GM19372 (cell line): Measurements from ENCODE around the gene LEMD2.

Experiments used
- ATAC-seq: cut with Tn5 transposase; IDR thresholded peaks from one replicate; pipeline ENCODE4 v1.9.1; 2021; ENCODE audit warnings: mild to moderate bottlenecking, low read depth, moderate library complexity; ENCODE audit not compliant: unreplicated experiment

Gene LEMD2

DNA sequence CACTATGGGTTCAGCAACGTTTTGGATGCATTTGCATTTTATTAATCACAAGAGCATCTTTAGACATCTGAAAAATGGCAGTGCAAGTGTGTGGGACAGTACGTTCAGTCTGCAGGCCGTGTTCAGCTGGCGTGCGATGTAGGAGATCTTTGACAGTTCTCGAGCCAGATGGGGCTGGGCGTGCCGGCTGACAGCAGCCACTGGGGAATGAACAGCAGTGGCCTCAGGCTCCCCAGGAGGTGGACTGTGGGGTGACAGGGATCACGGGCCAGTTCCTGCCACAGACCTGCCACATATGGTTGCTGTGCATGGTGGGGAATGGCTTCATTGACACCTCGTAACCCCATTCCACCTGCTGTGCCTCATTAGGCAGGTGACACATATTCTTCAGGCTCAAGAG is 31.3 kb upstream of the LEMD2 start:
- no peak for ATAC-seq

DNA sequence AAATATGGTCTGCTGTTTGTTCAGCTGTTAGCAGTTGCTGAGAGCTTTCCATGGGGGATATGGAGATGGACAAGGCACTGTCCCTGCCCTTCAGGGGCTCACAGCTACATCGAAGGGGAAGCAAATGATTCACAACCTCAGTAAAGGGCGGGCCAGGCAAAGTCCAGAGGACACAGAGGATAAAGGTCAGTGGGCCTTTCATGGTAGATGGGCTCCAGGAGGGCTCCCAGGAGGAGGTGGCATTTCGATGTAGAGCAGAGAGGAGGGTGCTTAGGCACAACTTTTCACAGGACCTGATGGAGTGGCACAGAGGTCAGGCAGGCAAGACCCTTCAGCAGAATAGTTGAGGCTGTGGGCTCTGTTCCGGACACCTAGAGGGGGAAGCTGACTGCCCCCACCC is 30.1 kb upstream of the LEMD2 start:
- ATAC-seq, result no peak

DNA sequence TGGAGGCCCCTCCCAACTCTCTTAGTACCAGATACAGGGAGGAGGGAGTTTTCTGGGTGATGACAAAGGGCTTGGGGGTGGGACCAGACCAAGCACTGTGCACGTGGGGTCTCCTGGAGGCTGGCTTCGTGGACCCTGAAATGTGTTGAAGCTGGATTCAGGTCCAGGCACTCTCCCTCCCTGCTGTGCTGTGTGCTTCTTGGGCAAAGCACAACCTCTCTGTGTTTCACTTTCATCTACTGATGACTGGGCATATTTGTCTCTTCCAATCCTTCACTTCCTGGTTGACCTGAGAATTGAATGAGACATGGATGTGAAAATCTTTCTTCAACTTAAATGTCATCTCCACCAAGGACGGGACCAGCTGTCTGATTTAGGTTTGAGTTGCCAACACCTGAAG is 29.4 kb upstream of the LEMD2 start:
- no peak for ATAC-seq

DNA sequence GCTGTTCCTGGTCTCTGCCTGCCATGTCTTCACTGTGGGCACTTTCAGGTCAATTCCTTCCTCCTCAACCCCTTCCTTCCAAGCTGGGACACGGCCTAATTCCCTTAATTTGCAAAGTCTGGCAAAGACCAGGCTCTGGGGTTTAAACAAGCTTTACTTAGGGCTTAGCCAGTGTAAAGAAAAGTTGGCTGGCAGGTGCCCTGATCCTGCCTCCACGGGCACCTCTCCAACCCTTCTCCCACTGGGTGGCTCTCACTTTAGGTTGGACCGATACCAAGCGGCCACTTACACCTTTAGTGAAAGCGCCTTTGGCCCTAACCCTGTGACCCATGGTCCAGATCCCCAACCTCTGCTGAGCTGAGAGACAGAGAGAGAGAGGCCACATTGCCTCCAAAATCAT is 28.6 kb upstream of the LEMD2 start:
- no peak for ATAC-seq

DNA sequence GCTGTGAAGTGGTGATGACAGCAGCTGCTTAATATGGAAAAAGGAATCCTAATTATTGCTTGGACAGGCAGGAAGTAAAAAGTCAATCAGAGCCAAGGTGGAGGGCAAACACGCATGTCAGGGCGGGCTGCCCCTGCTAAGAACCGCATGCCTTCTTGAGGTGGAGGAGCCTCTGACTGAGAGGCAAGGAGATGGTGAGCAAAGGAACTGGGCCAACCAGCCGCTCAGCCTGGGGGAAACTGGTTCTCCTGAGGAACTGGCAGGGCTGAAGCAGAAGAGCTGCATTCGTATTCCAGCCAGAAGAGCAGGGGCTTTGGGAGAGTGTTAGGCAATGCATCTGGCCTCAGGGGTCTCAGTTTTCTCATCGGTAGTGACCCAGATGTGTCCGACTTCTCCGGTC is 28.0 kb upstream of the LEMD2 start:
- no peak for ATAC-seq

DNA sequence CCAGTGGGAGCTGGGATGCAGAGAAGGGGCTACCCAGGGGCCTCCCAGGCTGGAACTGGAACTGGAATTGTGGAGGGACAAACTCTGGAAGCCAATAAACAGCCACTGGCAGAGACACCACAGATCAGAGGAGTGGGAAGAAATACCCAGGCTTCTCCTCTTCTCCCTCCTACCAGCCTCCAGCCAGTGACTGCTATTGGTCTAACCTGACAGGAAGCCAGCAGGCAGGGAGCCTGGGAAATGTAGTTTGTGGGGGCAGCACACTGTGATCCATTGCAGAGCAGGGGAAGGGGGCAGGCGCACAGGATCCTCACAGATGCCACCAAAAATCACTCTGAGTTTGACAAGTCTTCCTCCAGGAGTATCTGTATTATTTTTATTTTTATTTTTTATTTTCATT is 26.9 kb upstream of the LEMD2 start:
- no peak for ATAC-seq

DNA sequence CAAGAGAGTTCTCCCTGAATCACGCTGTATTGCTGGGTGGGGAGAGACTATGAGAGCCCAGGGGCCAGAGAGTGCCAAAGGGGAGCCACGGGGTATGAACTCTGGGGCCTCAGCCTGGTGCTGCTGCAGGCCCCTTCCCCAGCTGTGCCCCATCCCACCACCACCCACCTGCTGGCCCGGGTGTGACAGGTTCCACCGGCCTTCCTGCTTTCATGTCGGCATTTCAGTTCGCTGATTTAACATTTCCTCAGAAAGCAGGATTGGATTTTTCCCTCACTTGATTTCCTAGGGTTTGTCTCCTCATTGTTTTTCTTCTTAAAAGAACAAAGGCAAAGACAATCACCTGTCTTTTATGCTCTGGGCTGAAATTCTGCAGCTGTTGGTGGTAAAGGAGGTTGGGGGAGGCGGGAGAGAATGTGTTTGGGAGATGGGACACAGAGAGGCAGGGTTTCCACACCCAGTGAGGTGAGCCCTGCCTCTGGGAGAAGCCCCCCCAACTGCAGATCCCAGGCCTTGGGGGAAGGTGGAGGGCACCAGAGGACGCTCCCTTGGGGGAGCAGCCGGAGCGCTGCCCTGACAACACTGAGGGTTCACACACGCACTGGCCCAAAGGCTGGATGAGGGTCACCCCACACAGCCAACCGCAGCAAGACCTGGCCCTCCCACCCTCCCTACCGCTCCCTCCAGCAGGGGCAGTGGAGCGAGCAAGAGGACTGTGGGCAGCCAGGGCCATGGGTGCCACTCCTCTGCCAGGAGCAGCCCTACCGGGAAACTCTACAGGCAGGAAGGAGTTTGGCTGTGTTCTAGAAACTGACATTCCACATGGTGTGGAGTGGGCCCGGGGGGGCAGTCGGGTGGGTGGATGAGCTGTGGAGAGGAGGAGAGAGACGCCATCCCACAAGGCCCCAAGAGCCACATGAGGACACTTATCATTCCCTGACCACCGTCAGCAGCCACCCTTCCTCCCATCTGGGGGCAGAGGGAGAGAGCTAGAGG is 25.4 kb upstream of the LEMD2 start:
- ATAC-seq, result no peak

DNA sequence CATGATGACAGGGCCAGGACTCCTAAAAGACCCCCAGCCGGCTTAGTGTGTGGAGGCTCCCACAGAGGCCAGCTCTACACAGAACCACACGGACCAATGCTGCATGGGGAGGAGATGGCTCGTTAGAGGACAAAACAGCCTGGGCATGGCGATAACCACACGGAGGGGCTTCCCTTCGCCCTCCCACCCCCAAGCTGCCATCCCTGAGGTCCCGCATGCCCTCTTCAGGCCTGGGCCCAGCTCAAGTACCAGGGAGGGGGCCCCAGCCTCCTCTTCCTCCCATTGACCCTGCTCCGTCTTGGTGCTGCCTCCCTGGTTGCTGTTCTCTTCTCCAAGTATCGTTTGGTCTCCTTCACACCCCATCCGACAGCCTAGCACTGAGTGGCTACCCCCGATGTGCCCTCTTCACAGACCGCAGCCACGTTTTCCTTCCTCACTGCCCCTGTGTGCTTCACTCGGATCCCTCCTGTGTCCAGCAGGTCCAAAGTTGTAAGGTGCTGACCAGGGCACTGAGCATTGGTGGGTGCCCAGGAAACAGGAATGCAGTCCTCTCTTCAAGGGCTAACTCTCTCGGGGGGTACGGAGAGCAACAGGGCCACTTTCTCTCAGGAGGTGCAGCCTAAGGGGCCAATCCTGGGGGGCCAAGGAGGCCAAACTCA is 24.4 kb upstream of the LEMD2 start:
- no peak for ATAC-seq

DNA sequence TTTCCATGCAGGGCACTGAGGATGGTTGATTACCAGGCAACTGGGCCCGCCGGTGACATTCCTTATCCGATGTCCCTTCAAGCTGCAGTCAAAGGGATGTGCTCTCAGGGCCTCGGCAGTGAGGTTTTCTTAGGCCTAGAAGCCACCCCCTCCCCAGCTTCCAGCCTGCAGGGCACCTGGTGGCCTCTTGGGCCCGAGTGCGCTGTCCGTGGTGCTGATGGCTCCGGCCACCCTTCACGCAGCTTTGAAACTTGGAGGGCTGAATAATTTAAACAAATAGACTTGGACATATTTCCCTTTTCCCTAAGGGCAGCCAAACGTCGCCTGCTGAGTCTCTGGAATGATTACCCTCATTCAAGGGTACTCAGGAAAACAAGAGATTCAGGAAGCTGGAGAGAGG is 23.7 kb upstream of the LEMD2 start:
- no peak for ATAC-seq

DNA sequence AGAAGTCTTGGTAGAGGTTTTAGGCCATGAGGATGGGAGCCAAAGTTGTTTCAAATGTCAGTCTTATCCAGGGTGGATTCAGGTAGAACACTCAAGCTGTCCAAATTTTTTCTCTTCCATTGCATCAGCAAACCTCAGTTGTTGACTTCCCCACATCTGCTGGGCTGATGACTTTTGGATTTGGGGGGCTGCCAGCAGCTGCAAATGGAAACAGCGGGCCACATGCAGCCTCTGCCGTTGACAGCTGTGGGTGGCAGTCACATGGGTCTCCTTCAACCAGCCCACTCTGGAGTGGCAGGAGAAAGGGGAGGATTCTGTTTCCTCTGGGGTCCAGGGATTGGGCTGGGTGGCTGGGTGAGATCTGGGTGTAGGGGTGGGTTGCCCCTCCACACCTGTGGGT is 20.7 kb upstream of the LEMD2 start:
- ATAC-seq, result no peak

DNA sequence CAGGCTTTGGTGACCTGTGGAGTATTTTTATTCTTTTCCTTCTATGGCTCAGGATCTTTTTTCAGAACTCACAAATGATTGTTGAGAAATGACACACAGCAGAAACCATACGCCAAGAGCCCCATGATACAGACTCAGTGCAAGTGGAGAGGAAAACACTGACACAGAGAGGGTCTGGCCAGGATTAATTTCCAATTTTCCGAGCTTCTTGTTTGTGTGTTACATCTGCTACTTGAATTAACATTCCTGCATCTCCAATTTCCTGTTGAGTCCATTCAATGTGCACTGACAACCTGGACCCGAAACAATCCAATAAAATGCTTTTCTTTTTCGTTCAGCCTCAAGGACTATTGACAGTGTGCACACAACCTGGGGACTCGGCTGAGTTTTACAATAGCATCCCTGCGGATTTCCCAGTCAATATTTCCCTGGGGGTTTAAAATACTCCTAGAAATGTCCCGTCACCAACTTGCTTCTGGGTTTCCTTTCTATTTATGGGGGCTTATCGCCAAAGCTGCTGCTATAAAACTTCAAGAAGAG is 19.8 kb upstream of the LEMD2 start:
- ATAC-seq, result no peak

DNA sequence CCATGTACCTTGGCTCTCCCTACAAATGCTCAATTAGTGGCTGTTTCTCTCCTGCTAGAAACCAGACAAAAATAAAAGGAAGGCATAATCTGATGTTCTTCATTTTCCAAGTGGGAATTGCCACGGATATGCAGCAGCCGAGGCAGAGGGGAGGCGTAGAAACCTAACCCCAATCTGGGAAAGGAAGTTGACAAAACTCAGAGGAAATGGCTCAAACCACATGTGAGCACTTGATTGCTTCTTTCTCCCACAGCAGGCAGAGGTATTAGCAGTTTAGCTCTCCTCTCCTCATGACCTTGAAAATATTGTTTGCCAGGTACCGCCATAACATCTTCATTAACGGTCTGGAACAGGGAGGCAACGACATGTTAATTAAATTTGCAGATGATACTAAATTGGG is 18.7 kb upstream of the LEMD2 start:
- no peak for ATAC-seq

DNA sequence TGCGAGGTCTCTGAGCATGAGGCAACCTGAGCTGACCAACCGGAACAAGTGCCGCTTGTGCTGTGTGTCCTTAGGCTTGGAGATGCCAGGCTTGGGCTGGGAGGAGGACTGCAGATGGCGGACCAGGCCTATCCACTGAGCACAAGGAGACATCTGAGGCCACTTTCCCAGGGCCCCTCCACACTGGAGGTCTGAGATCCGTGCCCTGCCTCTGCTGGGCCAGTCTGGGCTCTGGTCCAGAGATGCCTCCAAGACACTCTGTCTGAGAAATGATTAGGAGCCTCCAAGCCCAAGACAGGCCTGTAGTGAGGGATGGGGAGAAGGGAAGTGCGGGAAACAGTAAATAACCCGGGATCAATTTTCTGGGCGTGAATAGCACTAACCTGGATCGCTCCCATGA is 17.9 kb upstream of the LEMD2 start:
- no peak for ATAC-seq

DNA sequence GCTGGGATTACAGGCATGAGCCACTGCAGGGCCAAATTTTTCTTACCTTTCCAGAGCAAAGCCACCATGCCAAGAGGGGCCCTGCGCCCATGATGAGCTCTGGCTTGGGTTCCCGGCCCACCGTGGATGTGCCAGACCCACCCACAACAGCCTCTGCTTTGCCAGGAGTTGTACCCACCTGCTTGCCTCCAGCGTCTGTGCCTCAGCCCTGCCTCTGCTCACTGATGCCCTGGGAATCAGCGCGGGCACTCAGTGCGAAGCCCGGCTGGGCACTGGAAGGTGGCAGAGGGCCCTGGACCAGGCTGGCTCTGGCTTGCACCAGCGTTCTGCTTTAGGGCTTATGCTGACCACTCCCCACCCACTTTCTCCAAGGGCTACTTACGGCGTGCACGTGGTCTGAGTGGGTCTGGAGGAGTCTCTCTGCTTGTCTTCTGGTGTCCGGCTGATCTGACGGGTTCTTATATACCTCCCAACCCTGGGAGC is 14.7 kb upstream of the LEMD2 start, which contains the start of gene MLN:
Gene MLN, minus strand, starts transcription at position 433 of the 483 bp plus-strand sequence. CDS start 2,840 bp downstream, outside the sequence.
- no peak for ATAC-seq

DNA sequence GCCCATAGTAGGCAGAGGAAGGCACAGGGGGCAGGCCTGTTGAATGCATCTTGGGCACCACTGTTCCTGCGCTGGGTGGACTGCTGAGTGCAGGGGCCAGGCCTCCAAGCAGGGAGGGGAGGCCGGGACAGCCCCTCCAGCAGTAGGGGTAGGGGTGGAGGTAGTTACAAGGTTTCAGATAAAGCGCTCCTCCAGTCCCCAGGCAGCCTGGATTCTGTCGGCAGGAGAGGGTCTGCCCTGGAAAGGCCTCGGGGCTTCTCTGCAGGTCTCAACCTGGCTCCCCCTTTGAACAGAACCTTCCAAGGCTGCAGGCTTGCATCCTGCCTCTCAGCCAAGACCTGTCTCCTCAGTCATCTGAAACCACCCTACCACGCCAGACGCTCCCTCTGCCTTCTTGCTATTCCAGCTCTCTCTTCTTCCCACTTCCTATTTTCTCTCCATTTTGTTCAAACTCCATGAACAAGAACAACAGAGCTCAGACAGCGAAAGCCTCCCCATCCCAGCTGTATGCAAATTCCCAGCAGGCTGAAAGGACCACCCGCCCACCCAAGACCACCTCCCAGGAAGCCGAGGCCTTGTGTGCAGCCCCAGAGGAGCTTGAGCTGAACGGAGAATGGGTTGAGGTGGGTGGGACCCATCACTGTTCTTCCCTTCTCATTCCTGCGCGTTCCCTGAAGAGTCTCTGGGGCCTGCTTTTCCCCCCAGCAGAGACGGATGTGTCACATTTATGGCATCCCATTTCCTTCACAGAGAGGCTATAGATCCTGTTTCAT is 13.4 kb upstream of the LEMD2 start:
- no peak for ATAC-seq

DNA sequence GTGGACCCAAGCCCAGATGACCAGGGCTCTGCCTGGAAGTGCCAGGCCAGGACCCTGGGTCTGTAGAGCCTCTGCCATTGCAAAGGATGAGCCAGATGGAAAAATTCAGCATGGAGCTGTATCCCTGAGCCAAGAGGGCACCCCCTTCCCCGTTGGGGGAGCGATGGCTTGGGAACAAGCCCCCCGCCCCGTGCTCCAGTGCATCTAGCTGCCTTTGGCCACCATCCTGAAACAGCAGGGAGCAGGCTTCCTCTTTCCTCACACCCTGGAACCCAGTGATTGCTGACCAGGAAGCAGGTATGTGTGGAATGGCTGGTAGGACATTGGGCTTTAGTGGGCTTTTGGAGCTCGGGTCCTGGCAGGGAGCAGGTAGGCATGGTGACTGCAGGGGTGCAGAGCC is 12.7 kb upstream of the LEMD2 start:
- ATAC-seq, result no peak

DNA sequence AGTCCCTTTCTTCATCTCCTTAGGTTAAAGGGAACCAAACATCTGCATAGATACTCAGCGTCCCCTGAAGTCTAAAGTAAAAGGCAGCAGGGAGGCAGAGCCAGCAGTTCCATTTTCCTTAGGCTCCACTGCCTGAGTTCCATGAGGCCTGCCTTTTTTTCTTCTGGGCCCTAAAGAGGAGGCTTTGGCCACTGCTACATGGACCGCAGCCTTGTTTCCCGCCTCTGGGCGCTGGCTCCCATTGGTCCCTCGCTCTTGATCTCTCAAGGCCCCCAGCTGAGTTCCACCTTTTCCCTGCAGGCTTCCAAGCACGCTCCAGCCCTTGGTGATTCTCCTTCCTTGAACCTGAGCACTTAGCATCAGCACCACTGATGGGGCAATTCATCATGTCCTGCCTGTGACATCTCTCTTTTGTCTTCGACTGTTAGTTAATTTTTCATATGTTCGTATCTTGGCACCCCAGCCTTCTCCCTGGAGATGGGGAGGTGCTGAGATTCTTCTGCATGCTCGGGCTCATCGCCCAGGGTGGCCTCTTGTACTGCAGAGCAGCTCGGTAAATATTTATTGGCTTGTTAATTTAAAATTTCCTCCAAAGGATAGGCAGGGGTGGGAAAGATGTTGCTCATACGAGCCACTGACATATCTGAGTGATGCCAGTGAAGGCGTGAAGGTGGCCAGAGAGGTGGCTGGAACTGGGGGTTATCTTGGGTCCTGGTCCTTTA is 11.5 kb upstream of the LEMD2 start:
- ATAC-seq, result no peak

DNA sequence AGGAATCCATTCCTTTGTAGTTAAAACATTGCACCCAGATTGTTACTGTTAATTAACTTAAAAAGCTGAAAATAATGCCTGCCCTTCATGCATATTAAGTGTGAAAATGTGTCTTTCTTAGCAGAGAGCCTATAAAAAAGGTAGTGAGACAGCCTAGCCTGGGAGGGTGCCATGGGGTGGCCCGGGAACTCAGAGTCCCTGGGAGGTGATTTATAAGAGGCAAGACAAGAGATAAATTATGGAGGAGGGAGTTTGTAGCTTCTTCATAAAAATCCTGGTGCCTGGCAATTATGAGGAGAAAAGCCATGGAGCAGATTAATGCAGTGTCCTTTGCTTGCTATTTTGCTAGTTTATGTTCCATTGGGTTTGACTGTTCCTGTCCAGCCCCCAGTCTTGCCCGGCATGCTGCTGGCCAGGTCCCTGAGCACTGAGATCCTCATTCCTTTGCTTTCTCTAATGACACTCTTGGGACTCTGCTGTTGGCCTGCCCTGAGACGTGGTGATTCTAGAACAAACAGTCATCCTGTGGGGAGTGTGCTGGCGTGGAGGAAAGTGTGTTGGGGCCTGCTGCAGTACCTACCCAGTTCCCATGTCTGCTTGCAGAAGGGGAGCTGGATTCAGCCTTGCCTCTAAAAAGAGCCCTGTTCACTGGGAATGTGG is 10.7 kb upstream of the LEMD2 start:
- ATAC-seq, result no peak

DNA sequence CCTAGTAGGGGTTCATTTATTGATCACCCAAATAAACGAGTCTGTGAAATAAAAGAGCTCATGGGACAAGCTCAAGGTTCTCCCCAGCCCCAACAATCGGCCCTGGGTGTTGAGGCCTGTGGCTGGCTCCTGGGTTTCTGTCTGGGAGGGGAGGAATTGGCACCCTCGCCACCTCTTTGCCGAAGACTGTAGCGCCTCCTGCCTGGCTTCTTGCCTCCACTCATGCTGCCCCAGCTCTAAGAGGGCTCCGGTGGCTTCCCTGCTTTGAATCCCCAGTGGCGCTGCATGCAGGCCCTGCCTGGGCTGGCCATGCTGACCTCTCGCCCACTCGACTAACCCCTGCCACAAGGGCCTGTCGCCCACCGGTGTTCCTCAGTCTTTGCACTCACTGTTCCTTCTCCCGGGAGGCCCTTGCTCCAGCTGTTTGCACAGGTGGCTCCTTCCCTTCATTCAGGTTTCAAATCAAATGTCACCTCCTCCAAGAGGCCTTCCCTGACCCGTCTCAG is 9.5 kb upstream of the LEMD2 start:
- no peak for ATAC-seq
